GM19023 (cell line): ENCODE data around the gene SPG7.
"Not testable (repeated sequence)": the region's sequence is repeated elsewhere in the genome, so short reads cannot be mapped to it uniquely, and the experiment has no call there.

Experiments used
- ATAC-seq: cut with Tn5 transposase; IDR thresholded peaks from one replicate; pipeline ENCODE4 v1.9.1; 2021; ENCODE audit warnings: mild to moderate bottlenecking, moderate library complexity; ENCODE audit not compliant: unreplicated experiment

SPG7 gene

GRCh38 chr16:89507834-89508590 lies at the start of gene SPG7:
SPG7 (plus strand) TSS chr16:89508403; CDS start chr16:89508418, 15 bp downstream.
- peak; percentile 72 for ATAC-seq

- no peak for ATAC-seq
Measured at GRCh38 chr16:89458551-89458950, 49.7 kb upstream of the SPG7 start.

- no peak for ATAC-seq
Measured at GRCh38 chr16:89458967-89459366, 49.2 kb upstream of the SPG7 start.

GRCh38 chr16:89460556-89460955 lies 47.6 kb upstream of the SPG7 start:
- no peak for ATAC-seq

- not testable (repeated sequence) for ATAC-seq
Measured at GRCh38 chr16:89461890-89462289, 46.3 kb upstream of the SPG7 start.

- ATAC-seq, result not testable (repeated sequence)
Measured at GRCh38 chr16:89462639-89463038, 45.6 kb upstream of the SPG7 start.

- ATAC-seq, result not testable (repeated sequence)
Measured at GRCh38 chr16:89463312-89463711, 44.9 kb upstream of the SPG7 start.

- no peak for ATAC-seq
Measured at GRCh38 chr16:89466920-89467319, 41.3 kb upstream of the SPG7 start.

- no peak for ATAC-seq
Measured at GRCh38 chr16:89467382-89467781, 40.8 kb upstream of the SPG7 start.

GRCh38 chr16:89472711-89473075 lies 35.5 kb upstream of the SPG7 start:
- no peak for ATAC-seq

- no peak for ATAC-seq
Measured at GRCh38 chr16:89473136-89473712, 35.0 kb upstream of the SPG7 start.

- no peak for ATAC-seq
Measured at GRCh38 chr16:89473791-89474414, 34.3 kb upstream of the SPG7 start.

- no peak for ATAC-seq
Measured at GRCh38 chr16:89475144-89475543, 33.1 kb upstream of the SPG7 start.

GRCh38 chr16:89476379-89476778 lies 31.8 kb upstream of the SPG7 start:
- no peak for ATAC-seq

GRCh38 chr16:89476811-89477261 lies 31.4 kb upstream of the SPG7 start:
- no peak for ATAC-seq

- ATAC-seq, result no peak
Measured at GRCh38 chr16:89478576-89479221, 29.5 kb upstream of the SPG7 start.

- ATAC-seq, result no peak
Measured at GRCh38 chr16:89481356-89481955, 26.7 kb upstream of the SPG7 start.

GRCh38 chr16:89482150-89482816 lies 25.9 kb upstream of the SPG7 start:
- ATAC-seq, result no peak

GRCh38 chr16:89482817-89483205 lies 25.4 kb upstream of the SPG7 start:
- ATAC-seq, result no peak

- ATAC-seq, result no peak
Measured at GRCh38 chr16:89484041-89484501, 24.1 kb upstream of the SPG7 start.
